SK-N-SH (cell line): ENCODE results near the gene KMT2C. TPM values are rescaled to one million over a fixed set of nuclear protein-coding genes. Genes with fewer than 3 reads are reported as not detected.

Source experiments
- CTCF ChIA-PET: fragments of 300-600, 350-600 bp; formaldehyde crosslinking; extraction: SDS; loops from one replicate; lab custom pipeline; 2021; lab: Yijun Ruan, JAX
- POLR2A ChIA-PET: fragments of 350-600 bp; sonication (Branson Sonifier 250); formaldehyde crosslinking; extraction: SDS; loops from one replicate; lab custom pipeline; 2020; ENCODE audit warnings: antibody characterized with exemption, inconsistent platforms; lab: Yijun Ruan, JAX
- DNase-seq: peaks from one replicate; pipeline ENCODE4 v3.0.0; 2012
- H2AFZ ChIP-seq: fragments of 200-600 bp; sonication (generic); 2 replicates; pipeline ENCODE4 v1.8.1; 2016; ENCODE audit warnings: antibody characterized with exemption, mild to moderate bottlenecking, low read depth
- H3F3A ChIP-seq: fragments of 200-600 bp; sonication (generic); replicated peaks from 2 replicates; pipeline ENCODE3; 2016; ENCODE audit warnings: antibody characterized with exemption, mild to moderate bottlenecking; ENCODE audit not compliant: insufficient read depth
- H3K27ac ChIP-seq, 2 experiments: fragments of 200-500 bp in 1 of 2; fragments of 200-600 bp in 1 of 2; sonication (Bioruptor generic) in 1 of 2; sonication (generic), shearing (Covaris generic) in 1 of 2; 2 replicates each; pipeline versions ENCODE4 v1.5.1 to v1.6.1; 2014 to 2016; ENCODE audit warnings: low read depth in 2 of 2, inconsistent platforms in 1 of 2, low read length in 1 of 2, mild to moderate bottlenecking in 1 of 2, mixed read lengths in 1 of 2
- H3K27me3 ChIP-seq: fragments of 200-600 bp; sonication (generic), shearing (Covaris generic); 2 replicates; pipeline ENCODE4 v1.6.1; 2016; ENCODE audit warnings: mixed run types; ENCODE audit not compliant: insufficient read depth
- H3K36me3 ChIP-seq, 2 experiments: fragments of 200-500 bp in 1 of 2; fragments of 200-600 bp in 1 of 2; sonication (Bioruptor generic) in 1 of 2; sonication (generic) in 1 of 2; replicated peaks in 1 of 2; 2 replicates each; pipeline versions ENCODE3 to v1.5.1; 2014 to 2016; ENCODE audit warnings: low read length in 1 of 2, mild to moderate bottlenecking in 1 of 2; ENCODE audit not compliant: insufficient read depth in 2 of 2, control insufficient read depth in 1 of 2
- H3K4me1 ChIP-seq, 2 experiments: fragments of 200-500 bp in 1 of 2; fragments of 200-600 bp in 1 of 2; sonication (Bioruptor generic) in 1 of 2; sonication (generic), shearing (Covaris generic) in 1 of 2; 2 replicates each; pipeline versions ENCODE4 v1.5.1 to v1.6.1; 2014 to 2016; ENCODE audit warnings: low read depth in 1 of 2, low read length in 1 of 2, mixed run types in 1 of 2; ENCODE audit not compliant: insufficient read depth in 2 of 2, control insufficient read depth in 1 of 2
- H3K4me2 ChIP-seq: fragments of 200-600 bp; sonication (generic), shearing (Covaris generic); 2 replicates; pipeline ENCODE4 v1.6.1; 2017; ENCODE audit warnings: mixed run types
- H3K4me3 ChIP-seq, 2 experiments: fragments of 200-500 bp in 1 of 2; fragments of 200-600 bp in 1 of 2; sonication (Bioruptor generic) in 1 of 2; sonication (generic), shearing (Covaris generic) in 1 of 2; 2 replicates each; pipeline versions ENCODE4 v1.5.1 to v1.8.1; 2014 to 2016; ENCODE audit warnings: low read depth in 2 of 2, inconsistent platforms in 1 of 2, low read length in 1 of 2, mild to moderate bottlenecking in 1 of 2, mixed read lengths in 1 of 2, moderate library complexity in 1 of 2
- H3K79me2 ChIP-seq: fragments of 200-600 bp; sonication (generic); 2 replicates; pipeline ENCODE4 v1.8.1; 2017; ENCODE audit warnings: mild to moderate bottlenecking; ENCODE audit not compliant: insufficient read depth
- H3K9ac ChIP-seq: fragments of 200-600 bp; sonication (generic); 2 replicates; pipeline ENCODE4 v1.6.1; 2017; ENCODE audit warnings: mixed run types
- H3K9me2 ChIP-seq: fragments of 200-600 bp; sonication (generic); 2 replicates; pipeline ENCODE4 v1.6.1; 2017; ENCODE audit warnings: mixed run types
- H3K9me3 ChIP-seq: fragments of 200-600 bp; sonication (generic); 2 replicates; pipeline ENCODE4 v1.6.1; 2017; ENCODE audit warnings: mixed run types, mild to moderate bottlenecking, moderate library complexity
- H4K20me1 ChIP-seq: fragments of 200-600 bp; sonication (generic); 2 replicates; pipeline ENCODE4 v1.6.1; 2017; ENCODE audit warnings: mild to moderate bottlenecking, mixed run types; ENCODE audit not compliant: insufficient read depth
- CTCF ChIP-seq: fragments of 200-600 bp; sonication (generic); IDR thresholded peaks from 2 replicates; pipeline ENCODE4 v1.6.1; 2017; ENCODE audit warnings: antibody characterized with exemption, mild to moderate bottlenecking, moderate library complexity
- FOXJ3 ChIP-seq: sonication (generic); formaldehyde crosslinking; IDR thresholded peaks from 2 replicates; pipeline ENCODE4 v1.5.1; 2020; ENCODE audit warnings: mild to moderate bottlenecking, missing genetic modification reagents
- GATA2 ChIP-seq: sonication (generic); formaldehyde crosslinking; IDR thresholded peaks from 2 replicates; pipeline ENCODE4 v1.5.0; 2020; ENCODE audit warnings: mild to moderate bottlenecking, missing genetic modification reagents
- JUND ChIP-seq: IDR thresholded peaks from 2 replicates; pipeline ENCODE4 v1.4.0; 2012
- MAX ChIP-seq: IDR thresholded peaks from 2 replicates; pipeline ENCODE4 v1.4.0; 2012; ENCODE audit warnings: low read depth
- MXI1 ChIP-seq: IDR thresholded peaks from 2 replicates; pipeline ENCODE4 v1.6.1; 2012; ENCODE audit warnings: mild to moderate bottlenecking, low read depth, low read length, improper control_type of control experiment
- POLR2AphosphoS5 ChIP-seq: IDR thresholded peaks from 2 replicates; pipeline ENCODE4 v1.6.1; 2012; ENCODE audit warnings: low read depth, low read length
- TEAD4 ChIP-seq: IDR thresholded peaks from 2 replicates; pipeline ENCODE4 v1.4.0; 2012; ENCODE audit warnings: mild to moderate bottlenecking, borderline replicate concordance; ENCODE audit not compliant: insufficient read depth
- USF2 ChIP-seq: fragments of 150-350 bp; IDR thresholded peaks from 2 replicates; pipeline ENCODE4 v1.6.1; 2017; ENCODE audit warnings: antibody characterized with exemption, low read length, low read depth, borderline replicate concordance
- WGBS: methylation state at CpG from one replicate; pipeline ENCODE4 v1.1.6; 2017; ENCODE audit warnings: low lambda C conversion rate; 5-methylcytosine and 5-hydroxymethylcytosine counted together
- polyA plus RNA-seq, 3 experiments: library from polyadenylated mRNA; depleted of rRNA; stranded (reverse); fragments of >200 nt; gene quantifications; 2 replicates each; pipeline ENCODE4 v1.2.3, GENCODE V29; 2012

Gene KMT2C
- polyA plus RNA-seq, 1 of the 3 experiments (the other 2 are of a cell fraction): 8.0 TPM

- Histone ChIP-seq H3K4me1 (peaks cover 0 to 5% of the 10 kb centered on the region in 2 experiments; a peak in 1 of 4 replicates), H3F3A (peaks cover 9% of the 10 kb centered on the region), H3K4me2 (no peak overlapping the region), H3K9me2 (no peaks in the 10 kb centered on the region), H3K79me2 (no peaks in the 10 kb centered on the region), H3K9ac (no peak overlapping the region), H4K20me1 (no peaks in the 10 kb centered on the region; the same call in 1 of the 2 replicates), H3K9me3 (no peaks in the 10 kb centered on the region), H3K36me3 (peaks cover 51 to 75% of the 10 kb centered on the region in 2 experiments), H3K4me3 (no peak overlapping the region), H3K27me3 (no peaks in the 10 kb centered on the region), H3K27ac (0 out of 4 replicates have a peak overlapping the region, but pooled peaks of 1 of the 2 experiments have one; percentile 26), H2AFZ (no peak overlapping the region)
- DNase-seq: peak; percentile 47
- POLR2A ChIA-PET: no interaction called here
- CTCF ChIA-PET: interaction anchor here (0.7 to 1.4 kb wide), 4 partner anchors 10 to 14 kb away, joined by 3 to 7 read pairs (median 4); no protein-coding TSS in a partner anchor
- TF ChIP-seq CTCF: no peak
- no peak for TF ChIP-seq POLR2AphosphoS5
- TF ChIP-seq GATA2: no peak
- no peak for TF ChIP-seq TEAD4
- TF ChIP-seq USF2: no peak
- TF ChIP-seq JUND: no peak
- TF ChIP-seq FOXJ3 (CRISPR knock-in tag): no peak
- 97% methylated on average over 5 of the region's 5 CpGs for WGBS
These were observed 303.0 kb downstream of the KMT2C start for GRCh38 chr7:152132812-152133211.

GRCh38 chr7:152131981-152132494 lies 303.8 kb downstream of the KMT2C start:
- WGBS: 95% methylated on average over 12 of the region's 12 CpGs
- no peak overlapping the region for H3K4me3 ChIP-seq
- no peaks in the 10 kb centered on the region for H3K79me2 ChIP-seq
- no peaks in the 10 kb centered on the region for H3K9me3 ChIP-seq
- H3K27ac ChIP-seq: no peak overlapping the region; a peak in 1 of 4 replicates
- peaks cover 50 to 75% of the 10 kb centered on the region in 2 experiments for H3K36me3 ChIP-seq
- CTCF ChIA-PET: interaction anchor here (1.3 kb wide), 1 partner anchor 15 kb away, joined by 3 read pairs; no protein-coding TSS in a partner anchor
- H3K9ac ChIP-seq: no peak overlapping the region
- H2AFZ ChIP-seq: no peak overlapping the region
- TF ChIP-seq MXI1 (no peak), MAX (no peak), CTCF (no peak)
- H3K9me2 ChIP-seq: no peaks in the 10 kb centered on the region
- H3K4me2 ChIP-seq: no peak overlapping the region
- no peak for DNase-seq
- no peaks in the 10 kb centered on the region for H3K27me3 ChIP-seq
- peaks cover 0 to 5% of the 10 kb centered on the region in 2 experiments; a peak in 1 of 4 replicates for H3K4me1 ChIP-seq
- POLR2A ChIA-PET: interaction anchor here (1.5 kb wide), 1 partner anchor 11 kb away, joined by 3 read pairs; no protein-coding TSS in a partner anchor
- H4K20me1 ChIP-seq: no peaks in the 10 kb centered on the region; the same call in 1 of the 2 replicates
- H3F3A ChIP-seq: peaks cover 9% of the 10 kb centered on the region
